Kidney tubule cell (primary cell): ENCODE measurements around the gene GABRR3.

Experiments used
- DNase-seq: peaks from one replicate; pipeline ENCODE4 v3.0.0-alpha.2; 2018; ENCODE audit warnings: low spot score

The GABRR3 gene

DNA sequence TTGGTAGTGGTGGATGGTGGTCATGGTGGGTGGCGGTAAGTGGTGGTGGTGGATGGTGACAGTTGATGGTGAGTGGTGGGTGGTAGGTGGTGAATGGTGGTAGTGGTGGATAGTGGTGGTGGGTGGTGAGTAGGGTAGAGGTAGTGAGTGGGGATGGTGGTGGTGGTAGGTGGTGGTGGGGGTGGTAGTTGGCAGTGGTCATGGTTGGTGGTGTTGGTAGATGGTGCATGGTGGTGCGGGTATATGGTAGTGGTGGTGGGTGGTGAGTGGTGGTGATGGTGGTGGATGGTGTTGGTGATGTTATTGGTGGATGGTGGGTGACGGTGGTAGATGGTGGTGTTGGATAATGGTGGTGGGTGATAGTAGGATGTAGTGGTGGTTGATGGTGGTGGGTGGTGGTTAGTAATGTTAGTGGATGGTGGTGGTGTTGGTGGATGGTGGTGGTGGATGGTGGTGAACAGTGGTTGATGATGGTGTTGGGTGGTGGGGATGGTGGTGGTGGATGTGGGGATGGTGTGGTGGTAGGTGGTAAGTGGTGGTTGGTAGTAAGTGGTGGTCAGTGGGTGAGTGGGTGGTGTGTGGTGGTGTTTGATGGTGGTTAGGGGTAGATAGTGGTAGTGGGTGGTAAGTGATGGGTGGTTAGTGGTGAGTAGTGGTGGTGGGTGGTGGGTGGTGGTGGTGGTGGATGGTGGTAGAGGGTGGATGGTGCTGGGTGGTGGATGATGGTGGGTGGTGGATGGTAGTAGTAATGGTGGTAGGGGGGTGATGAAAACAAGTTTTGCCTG, 46.1 kb downstream of the GABRR3 start:
- no peak for DNase-seq

DNA sequence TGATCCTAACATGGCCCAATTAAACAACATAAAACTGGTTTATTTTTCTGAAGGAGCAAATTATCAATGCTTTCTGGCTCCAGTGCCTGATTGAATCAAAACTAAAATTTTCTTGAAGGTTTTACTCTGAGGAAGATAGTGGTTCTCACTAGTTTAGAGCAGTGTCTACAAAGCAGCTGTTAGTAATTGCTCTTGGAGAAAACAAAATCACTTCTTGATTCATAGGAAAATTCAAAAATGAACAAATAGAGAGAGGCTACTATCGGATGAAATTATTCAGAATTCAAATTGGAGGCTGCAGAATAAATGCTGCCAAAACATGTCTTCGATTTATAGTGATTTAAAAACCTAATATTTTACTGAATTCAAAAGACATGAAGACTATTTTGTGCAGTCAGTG, 47.8 kb downstream of the GABRR3 start:
- DNase-seq: no peak

DNA sequence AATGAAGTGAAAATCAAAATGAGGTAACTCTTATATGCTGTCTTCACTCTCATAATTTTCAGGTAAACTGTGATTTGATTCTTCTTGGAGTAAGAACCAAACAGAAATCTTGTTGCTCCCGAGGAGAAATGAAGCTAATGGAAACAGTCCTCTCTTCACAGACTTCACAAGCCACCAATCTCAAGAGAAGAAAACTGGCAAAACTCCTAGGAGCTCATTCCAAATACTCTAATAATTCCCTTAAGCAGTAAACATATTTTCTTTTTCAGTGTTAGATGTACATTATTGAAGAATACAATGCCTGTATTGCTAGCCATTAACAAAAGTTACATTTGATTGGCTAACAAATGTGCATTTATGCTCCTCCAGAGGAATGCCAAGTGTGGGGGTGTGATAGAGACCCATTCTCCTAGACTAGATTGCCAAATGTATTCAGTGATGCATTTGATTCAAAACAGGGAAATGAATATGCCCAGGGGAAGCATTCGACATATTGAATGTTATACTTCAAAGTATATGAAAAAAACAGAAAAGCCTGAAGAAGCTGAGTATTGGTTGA, 51.1 kb downstream of the GABRR3 start:
- no peak for DNase-seq

DNA sequence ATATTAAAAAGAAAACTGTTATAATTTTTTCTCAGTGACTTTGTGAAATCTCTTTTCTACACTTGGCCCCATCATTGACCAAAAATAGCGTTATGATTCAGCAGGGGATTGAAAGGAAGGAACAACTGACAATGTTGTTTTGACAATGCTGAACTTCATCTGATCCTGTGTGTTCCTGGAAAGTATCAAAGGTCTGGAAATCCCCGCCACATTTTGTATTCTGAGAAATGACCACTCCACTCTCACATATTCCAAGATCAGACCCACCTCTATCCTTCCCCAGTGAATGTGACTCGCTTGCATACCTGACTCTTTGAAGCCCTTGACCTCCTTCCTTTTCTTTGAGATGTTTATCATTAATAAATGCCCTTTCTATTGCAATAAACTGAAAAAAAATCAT, 53.2 kb downstream of the GABRR3 start:
- peak; percentile 73 for DNase-seq

DNA sequence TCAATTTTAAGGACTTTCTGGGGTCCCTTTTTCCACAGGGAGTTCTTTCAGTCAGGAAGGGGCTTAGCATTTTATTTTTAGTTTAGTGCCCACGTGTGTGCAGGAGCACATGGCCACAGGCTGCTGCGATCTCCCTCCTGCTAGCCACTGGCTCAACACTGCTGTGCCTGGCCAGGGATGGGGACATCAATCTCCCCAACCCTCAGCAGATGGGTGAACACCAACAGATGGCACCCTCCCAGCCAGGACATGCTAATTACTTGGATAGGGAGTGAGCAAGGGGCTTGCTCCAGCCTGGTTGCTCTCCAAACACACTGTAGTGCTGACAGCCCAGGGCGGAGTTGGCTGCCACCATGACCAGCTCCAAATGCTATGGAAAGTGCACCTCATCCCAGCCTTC, 55.5 kb downstream of the GABRR3 start:
- DNase-seq: no peak

DNA sequence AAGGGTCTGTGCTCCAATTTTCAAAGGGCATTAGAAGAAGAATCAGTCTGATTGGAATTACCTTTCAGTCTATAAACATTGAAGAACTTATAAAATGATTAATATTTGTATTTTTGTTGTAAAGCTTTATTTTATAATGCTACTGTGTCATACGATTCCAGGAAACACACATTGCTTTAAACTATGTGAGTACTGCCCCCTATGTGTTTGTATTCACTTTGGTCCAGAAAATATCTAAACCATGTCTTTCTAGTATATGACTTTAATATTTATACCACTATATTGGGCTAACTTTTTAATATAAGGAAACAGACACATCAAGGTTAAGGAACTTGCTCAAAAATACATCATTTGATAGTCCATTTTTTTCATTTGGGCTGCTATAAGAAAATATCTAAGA, 59.6 kb downstream of the GABRR3 start:
- DNase-seq: no peak

DNA sequence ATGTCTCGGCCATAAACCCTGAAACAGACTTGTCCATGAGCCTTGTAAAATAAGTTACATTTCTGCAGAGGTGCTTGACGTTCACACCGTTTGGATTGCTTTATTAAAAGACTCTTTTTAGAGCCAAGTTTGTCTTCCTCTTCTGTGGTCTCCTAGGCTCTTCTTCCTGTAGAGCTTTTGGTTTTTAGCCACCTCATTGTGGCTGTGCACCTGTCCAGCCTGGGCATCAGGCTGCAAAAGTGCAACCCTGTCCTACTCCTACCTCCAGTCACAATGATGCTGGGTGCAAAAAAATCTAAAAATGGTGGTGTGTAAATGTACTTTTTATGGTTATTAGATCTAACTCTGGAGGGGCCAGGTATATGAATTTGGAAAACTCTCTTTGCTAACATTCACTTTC, 60.1 kb downstream of the GABRR3 start:
- no peak for DNase-seq

DNA sequence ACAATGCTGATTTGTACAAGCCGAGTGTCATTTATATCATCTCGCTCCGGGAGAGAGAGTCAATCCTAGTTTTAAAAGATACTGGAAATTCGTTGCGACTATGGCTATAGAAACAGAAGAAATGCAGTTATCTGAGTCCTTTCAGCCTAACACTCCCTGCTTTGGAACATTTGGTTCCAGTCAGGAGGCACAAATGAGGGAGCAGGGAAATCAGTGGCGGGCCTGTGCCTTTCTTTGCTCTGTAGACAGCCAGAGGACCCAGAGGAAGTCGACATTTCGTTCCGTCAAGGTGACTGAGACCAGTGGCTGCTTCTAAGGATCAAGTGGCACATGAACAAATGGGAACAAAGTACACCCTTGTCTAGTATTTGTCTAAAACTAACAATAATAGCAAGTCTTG, 62.1 kb downstream of the GABRR3 start:
- DNase-seq: no peak

DNA sequence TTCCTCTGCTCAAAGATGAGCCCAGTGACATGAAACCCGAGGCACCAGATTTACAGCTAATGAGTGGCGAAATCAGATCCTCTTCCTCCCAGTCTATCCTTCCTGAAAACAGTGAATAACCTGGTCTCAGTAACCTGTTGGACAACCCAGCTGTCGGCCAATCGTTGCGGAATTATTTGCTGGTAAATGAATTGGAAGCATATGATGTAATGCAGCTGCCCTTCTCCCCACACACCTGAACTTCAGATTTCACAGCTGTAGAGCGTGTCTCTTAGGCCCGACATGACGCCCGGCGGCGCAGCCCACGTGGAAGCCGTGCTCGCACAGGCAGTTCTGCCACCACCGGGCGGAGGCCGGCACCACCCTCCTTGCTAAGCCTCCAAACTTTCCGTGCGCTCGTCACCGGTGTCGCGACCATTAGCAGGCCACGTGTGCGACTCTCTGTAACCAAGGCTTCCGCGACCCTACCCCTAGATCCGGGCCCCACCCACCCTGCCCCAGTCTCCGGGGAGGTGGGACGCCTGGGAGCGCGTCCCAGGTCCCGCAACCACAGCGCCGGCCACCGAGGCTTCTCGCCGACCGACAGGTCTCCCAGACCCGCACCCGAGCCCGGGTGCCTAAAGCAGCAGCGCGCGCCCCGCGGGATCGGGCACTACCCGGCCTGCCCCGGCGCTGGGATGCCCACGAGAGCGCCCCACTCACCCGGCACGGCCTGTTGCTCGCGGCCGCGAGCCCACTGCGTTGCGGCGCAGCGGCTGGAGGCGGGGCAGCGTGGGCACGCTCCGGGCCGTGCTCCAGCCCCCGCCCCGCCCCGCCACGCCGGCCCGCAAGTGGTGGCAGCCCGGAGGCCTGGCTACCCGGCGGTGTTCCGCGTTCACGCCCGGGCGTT, 63.2 kb downstream of the GABRR3 start, which contains the start of gene RIOX2:
Gene RIOX2, minus strand, starts transcription at position 753 of the 889 bp plus-strand sequence. CDS start 4,838 bp downstream, outside the sequence.
- peak; percentile 75 for DNase-seq

DNA sequence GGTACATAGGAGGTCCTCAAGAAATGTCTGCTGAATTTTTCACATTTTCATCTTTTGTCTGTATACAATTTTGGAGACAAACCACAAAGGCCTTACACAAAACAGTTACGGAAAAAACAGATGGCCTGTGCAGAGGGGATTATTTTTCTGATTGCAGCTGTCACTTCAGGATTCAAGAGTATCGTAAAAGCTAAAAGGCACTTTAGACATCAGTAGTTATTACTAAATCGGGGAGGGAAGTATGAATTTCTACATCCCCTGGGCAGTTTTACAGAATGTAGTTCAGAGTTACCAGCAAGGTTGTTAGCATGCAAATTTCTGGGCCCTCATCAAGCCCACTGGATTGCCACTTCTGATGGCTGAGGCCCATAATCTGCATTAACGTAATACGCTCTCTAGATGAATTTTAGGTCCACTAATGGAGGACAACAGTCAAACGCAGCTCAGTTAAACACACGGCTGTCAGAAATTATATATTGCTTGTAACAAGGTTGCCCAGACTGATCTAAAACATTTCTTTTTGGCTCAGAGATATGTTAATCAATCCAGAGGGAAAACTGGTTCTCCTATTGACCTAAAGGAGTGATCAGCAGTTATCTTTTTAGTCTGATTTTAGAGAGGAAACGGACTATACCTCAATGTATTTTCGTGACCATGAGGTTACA, 64.0 kb downstream of the GABRR3 start:
- no peak for DNase-seq

DNA sequence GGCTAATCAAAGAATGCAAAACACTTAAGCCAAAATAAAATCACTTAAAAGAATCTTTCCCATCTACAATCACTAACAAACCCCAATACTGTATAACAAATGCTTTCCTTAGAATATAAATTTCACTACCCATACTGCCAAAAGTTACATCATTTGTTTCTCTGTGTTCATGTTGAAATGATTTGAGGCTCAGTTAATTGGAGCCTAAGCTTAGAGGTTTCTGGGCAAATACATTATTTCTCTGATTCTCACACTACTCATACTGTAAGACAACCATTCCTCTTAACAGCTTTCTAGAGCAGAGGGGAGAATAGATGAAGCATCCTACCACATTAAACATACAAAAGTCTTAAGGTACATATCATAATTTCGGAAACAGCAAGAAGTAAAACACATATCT, 65.0 kb downstream of the GABRR3 start:
- DNase-seq: no peak

DNA sequence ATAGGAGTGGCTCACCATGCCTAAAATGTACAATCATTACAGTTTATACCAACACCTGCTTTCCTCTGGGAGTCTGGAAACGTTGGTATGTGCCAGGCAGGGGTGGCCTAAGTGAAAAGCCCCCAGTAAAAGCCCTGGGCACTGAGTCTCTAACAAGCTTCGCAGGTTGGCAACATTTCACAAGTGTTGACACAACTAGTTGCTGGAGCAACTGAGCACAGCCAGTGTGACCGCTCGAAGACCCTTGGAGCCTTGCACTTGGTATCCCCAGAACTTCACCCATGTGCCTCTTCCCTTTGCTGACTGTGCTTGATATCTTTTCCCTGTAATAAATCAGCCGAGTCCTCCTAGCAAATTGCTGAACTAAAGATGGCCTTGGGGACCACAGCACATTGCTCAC, 65.6 kb downstream of the GABRR3 start:
- no peak for DNase-seq

DNA sequence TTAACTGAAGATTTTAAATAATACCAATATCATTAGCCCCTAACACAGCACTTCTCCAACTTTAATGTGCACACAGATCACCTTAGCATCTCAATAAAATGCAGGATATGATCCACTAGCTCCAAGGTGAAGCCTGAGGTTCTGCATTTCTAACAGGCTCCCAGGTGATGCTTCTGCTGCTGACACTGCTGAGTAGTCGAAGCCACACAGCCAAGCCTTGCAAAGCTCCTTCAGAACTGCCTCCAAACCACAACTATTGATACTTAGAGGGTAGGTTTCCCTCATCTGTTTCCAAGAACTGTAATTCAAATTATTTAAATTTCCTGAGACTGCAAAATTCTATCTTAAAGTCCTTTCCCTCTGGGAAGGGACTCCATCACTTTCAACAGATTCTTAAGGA, 66.7 kb downstream of the GABRR3 start:
- no peak for DNase-seq

DNA sequence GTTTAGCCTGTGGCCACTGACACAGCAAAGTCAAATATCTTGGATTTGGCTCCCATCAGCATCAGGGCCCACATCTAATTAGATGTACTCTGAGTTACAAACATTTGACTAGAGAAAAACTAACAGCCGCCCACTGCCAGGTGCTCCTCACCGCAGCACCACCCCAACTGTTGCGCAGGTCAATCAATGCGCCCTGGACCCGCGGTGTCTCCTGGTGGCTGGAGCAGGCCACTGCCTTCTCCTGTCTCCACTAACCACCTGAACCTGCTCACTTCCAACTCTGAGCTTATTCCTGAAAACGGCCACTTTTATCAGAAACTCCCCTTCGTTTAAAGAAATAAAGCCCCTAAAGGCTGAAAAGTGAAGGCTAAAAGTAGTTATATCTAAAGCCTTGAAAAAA, 67.1 kb downstream of the GABRR3 start:
- no peak for DNase-seq

DNA sequence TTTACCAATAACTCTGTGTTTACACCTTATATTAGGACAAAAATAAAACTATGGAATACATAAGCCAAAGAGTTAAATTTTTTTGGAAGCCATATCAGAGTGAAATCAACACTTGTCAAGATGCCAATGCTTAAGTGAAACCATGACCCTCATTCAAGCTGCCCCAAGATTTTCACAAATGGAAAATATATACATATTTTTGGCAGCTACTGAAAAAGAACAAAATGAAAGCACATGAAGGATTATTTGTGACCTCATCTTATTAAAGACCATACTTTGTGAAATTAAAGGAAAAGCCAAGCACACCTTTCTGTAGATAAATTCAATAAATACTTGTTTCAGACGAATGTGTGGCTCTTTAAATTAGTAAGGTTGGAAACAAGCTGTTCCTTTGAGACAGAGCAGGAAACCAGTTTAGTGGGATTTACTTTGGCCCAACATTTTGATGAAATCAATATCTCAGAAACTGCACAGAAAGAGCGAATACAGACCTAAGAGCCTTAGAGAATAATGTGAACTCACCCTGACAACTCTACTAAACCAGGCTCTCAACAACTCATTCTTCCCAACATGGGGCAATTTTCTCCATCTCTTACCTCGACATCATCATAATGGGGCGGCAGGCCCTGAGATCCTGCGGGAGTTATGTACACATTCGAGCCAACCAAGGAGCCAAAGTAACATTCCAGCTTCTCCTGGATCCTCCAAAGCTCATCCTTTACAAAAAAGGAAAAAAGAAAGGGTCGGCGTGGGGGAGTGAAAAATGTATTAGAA, 73.9 kb downstream of the GABRR3 start:
- DNase-seq: no peak

DNA sequence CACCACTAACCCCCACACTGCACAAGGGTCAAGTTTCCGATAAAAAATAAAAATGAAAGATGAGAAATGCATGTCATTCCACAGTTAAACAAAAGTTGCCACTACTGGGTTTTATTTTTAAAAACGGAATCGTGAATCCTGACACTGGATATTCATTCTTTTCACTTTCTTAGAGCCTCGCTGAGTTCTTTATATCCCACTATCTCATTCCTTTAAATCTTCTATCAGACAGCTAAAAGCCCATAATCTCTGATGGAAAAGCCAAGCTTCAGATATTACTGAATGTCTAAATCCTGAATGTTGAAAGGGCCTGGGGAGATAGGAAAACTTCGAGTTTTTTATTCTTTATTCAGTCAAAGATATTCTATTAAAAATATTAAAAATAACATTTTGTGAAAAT, 74.6 kb downstream of the GABRR3 start:
- DNase-seq: no peak

DNA sequence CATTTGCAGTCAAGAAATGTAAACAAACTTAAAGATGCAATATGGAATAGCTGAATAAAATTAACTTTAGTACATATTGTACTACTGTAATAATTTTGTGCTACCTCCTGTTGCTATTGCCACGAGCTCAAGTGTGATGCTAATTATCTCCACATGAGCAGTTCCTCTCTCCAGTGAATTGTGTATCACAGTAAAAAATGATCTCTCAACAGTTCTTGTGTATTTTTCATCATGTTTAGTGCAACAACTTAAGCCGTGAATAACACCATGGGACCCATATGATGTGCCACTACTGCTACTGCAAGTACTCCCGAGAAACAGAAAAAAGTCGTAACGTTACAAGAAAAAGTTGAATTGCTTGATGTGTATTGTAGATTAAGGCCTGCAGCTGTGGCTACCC, 75.2 kb downstream of the GABRR3 start:
- DNase-seq: no peak

DNA sequence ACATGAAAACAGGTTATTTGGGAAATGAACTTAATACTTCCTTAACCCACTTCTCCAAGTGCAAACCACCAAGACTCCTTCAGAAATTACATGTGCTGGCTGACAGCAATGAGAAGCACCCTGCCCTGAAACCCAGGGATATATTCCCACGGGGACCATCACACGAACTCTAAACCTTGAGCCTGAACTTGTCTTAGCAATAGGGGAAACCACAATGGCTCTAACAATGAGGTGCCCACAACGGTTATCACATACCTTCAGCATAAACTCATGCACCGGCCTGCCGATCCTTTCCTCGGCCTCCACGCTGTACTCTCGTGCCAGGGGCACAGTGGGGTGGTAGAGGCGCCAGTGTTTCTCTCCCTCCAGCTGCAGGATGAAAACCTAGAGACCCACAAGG, 76.3 kb downstream of the GABRR3 start:
- no peak for DNase-seq

DNA sequence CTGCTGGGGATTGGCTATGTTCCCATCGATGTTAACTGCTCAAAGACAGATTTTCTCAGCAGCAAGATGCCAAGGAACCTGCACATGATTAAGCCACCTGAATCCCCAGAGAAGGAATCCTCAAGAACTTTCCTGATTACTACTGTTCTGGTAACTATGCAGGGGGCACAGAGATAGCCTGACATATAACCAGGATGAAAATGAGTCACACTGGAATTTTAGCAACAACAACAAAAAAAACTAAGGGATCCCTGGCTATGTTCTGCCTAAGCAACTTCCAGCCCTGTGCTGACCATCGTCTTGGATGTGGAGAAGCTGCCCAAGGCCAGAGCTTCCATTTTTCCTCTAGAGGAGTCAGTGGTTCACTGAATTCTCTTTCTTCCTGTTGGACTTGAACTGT, 76.7 kb downstream of the GABRR3 start:
- DNase-seq: peak; percentile 57

DNA sequence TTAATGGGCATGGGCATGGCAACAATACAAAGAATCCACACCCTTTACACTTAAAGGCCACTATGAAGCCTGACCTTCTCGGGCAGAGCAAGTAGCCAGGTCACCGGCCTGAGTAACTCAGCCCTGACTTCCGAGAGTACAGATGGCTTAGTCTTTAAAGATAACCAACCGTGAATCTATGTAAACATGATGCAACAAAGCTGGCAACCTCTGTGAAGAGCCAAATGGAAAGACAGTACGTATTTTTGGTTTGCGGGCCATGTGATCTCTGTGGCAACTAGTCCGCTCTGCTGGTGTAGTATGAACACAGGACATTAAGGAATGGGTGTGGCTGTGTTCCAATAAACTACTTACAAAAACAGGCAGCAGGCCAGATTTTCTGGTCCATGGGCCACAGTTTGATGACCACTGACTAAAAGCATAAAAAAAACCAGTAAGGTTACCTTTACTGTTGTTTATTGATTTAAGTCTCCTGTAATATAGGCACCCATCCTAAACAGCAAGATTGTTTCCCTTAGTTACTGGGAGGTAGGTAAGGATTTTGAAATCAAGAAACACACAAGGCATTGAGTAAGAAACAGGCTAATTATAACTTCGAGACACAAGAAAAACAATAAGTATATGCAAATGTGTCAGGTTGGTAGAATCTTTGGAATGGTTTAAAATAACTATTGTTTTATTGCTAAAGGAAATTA, 77.4 kb downstream of the GABRR3 start:
- DNase-seq: peak; percentile 79

DNA sequence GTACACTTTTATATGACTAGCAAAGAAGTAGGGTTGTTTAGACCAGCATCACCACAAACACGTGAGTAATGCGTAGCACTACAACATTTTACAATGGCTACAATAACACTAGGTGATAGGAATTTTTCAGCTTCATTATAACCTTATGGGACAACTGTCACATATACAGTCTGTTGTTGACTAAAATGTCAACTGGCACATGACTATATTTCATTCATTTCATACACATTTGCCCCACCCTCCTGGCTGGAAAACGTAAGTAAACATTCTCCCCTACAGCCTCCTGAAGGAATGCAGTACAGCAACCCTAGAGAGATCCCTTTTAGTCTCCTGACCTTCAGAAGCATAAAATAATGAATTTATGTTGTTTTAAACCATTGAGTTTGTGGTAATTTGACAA, 79.1 kb downstream of the GABRR3 start:
- no peak for DNase-seq
